ENCODE data around the gene LGR6.
"Not testable (repeated sequence)": the region's sequence is repeated elsewhere in the genome, so short reads cannot be mapped to it uniquely, and the experiment has no call there.

LGR6 gene

GRCh38 chr1:202193614-202194327 is at the start of gene LGR6:
TSS of gene LGR6 (plus strand) at chr1:202193799. CDS start at chr1:202193990, 191 bp downstream.
- DNase-seq = no peak

GRCh38 chr1:202144402-202145067 is 49.1 kb upstream of the LGR6 start, which contains the start of gene ARL8A:
TSS of gene ARL8A (minus strand) at chr1:202144737. CDS start at chr1:202144572, 165 bp downstream.
- DNase-seq = peak; percentile 59

- DNase-seq = no peak
These were observed 48.4 kb upstream of the LGR6 start for GRCh38 chr1:202145068-202145743.

- DNase-seq = not testable (repeated sequence)
These were observed 47.9 kb upstream of the LGR6 start for GRCh38 chr1:202145744-202146140.

- DNase-seq = no peak
These were observed 47.3 kb upstream of the LGR6 start for GRCh38 chr1:202146279-202146678.

- no peak for DNase-seq
These were observed 46.6 kb upstream of the LGR6 start for GRCh38 chr1:202146993-202147392.

- DNase-seq = no peak
These were observed 45.2 kb upstream of the LGR6 start for GRCh38 chr1:202148391-202148790.

- no peak for DNase-seq
These were observed 44.0 kb upstream of the LGR6 start for GRCh38 chr1:202149566-202149965.

- DNase-seq = no peak
These were observed 43.4 kb upstream of the LGR6 start for GRCh38 chr1:202150187-202150586.

- DNase-seq = no peak
These were observed 43.0 kb upstream of the LGR6 start for GRCh38 chr1:202150602-202151001.

GRCh38 chr1:202151045-202151444 is 42.6 kb upstream of the LGR6 start:
- DNase-seq = no peak

GRCh38 chr1:202152399-202152798 is 41.2 kb upstream of the LGR6 start:
- no peak for DNase-seq

GRCh38 chr1:202153284-202153683 is 40.3 kb upstream of the LGR6 start:
- no peak for DNase-seq

GRCh38 chr1:202154148-202154765 is 39.3 kb upstream of the LGR6 start:
- DNase-seq = no peak

- DNase-seq = peak; percentile 48
These were observed 38.7 kb upstream of the LGR6 start for GRCh38 chr1:202154766-202155477.

GRCh38 chr1:202155478-202156021 is 38.0 kb upstream of the LGR6 start:
- no peak for DNase-seq

GRCh38 chr1:202156590-202156989 is 37.0 kb upstream of the LGR6 start:
- no peak for DNase-seq

- no peak for DNase-seq
These were observed 35.7 kb upstream of the LGR6 start for GRCh38 chr1:202157945-202158344.

- DNase-seq = no peak
These were observed 34.6 kb upstream of the LGR6 start for GRCh38 chr1:202158810-202159533.

- no peak for DNase-seq
These were observed 33.8 kb upstream of the LGR6 start for GRCh38 chr1:202159534-202160371.
